Gastrocnemius medialis (tissue), 4 donors: ENCODE measurements around the gene MEX3A.
A peak's percentile ranks its signal among the peaks of the same experiment; 100 is the strongest.

Experiments used
- POLR2A ChIP-seq, 2 donors: fragments of 450-650 bp; IDR thresholded peaks; one replicate each; pipeline ENCODE4 v1.6.1; 2017; ENCODE audit warnings: antibody characterized with exemption in 2 of 2, mild to moderate bottlenecking in 2 of 2, moderate library complexity in 2 of 2
- TF ChIP-seq, protein P1 (sequence below), 5 experiments: fragments of 450-650 bp in 3 of 5; fragments of 200-600 bp in 2 of 5; sonication (generic) in 2 of 5; IDR thresholded peaks in 4 of 5; conservative IDR thresholded peaks in 1 of 5; 1 replicate in 4 of 5; 2 replicates in 1 of 5; pipeline ENCODE4 v1.5.1; 2016 to 2019; ENCODE audit warnings: antibody characterized with exemption in 5 of 5, mild to moderate bottlenecking in 3 of 5, moderate library complexity in 3 of 5

DNA sequence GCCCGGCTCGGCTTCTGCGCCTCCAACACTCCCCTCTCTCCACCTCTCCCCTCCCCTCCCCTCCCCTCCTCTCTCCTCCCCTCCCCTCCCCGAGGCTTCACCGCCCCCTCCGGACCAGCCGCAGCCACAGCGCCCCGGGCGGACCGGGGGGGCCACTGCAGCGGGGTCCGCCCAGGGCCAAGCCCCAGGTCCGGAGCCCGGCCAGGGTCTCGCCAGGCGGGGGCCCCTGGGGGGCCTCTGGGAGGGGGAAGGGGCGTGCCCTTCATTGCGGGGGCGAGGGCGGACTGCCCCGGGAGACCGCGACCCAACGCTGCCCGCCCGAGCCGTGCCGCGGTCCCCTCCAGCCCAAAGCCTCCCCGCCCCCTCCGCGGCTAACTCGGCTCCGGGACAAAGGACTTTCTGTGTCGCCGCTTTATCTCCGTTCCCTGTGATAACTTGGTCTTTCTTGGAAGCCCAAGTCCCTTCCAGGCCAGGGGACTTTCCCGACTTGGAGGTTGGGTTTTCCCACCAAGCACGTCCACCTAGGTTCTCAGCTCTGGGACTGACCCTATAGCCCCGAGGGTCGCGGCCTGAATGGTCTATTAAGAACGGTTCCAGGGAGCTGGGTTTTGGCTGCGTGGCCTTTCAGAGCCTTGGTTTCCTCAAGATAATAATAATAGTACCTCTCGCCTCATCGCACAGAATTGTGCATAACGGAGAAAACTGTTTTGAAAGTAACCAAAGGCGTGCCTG lies 28.3 kb downstream of the MEX3A start, which contains the start of gene UBQLN4:
- TF ChIP-seq, protein P1, sequence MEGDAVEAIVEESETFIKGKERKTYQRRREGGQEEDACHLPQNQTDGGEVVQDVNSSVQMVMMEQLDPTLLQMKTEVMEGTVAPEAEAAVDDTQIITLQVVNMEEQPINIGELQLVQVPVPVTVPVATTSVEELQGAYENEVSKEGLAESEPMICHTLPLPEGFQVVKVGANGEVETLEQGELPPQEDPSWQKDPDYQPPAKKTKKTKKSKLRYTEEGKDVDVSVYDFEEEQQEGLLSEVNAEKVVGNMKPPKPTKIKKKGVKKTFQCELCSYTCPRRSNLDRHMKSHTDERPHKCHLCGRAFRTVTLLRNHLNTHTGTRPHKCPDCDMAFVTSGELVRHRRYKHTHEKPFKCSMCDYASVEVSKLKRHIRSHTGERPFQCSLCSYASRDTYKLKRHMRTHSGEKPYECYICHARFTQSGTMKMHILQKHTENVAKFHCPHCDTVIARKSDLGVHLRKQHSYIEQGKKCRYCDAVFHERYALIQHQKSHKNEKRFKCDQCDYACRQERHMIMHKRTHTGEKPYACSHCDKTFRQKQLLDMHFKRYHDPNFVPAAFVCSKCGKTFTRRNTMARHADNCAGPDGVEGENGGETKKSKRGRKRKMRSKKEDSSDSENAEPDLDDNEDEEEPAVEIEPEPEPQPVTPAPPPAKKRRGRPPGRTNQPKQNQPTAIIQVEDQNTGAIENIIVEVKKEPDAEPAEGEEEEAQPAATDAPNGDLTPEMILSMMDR (IDR thresholded peaks at IDR 0.05 in 4 of 5, conservative IDR thresholded peaks at IDR 0.05 in 1 of 5): peak; percentile 44 to 73 (median 59)
- TF ChIP-seq POLR2A (IDR thresholded peaks at IDR 0.05): peak; percentile 12 to 52
